OCI-LY7 (cell line): ENCODE results near the gene HCFC1. TPM values are rescaled to one million over a fixed set of nuclear protein-coding genes. Genes with fewer than 3 reads are reported as not detected.

Source experiments
- BruUV-seq: library from RNA; stranded (reverse); fragments of 400-500 nt; replicated peaks from 2 replicates; lab custom pipeline; 2021; lab: Mats Ljungman, UMichigan
- CTCF ChIA-PET: fragments of 300-600 bp; sonication (Branson Sonifier 250); formaldehyde crosslinking; loops from one replicate; lab custom pipeline; 2022; ENCODE audit warnings: antibody characterized with exemption; ENCODE audit not compliant: unreplicated experiment; lab: Charles Lee
- POLR2A ChIA-PET: fragments of 300-600 bp; sonication (Branson Sonifier 250); formaldehyde crosslinking; loops from one replicate; lab custom pipeline; 2022; ENCODE audit warnings: antibody characterized with exemption; lab: Charles Lee
- DNase-seq: peaks from one replicate; pipeline ENCODE4 v3.0.0-alpha.2; 2015; ENCODE audit warnings: low spot score
- H2AFZ ChIP-seq: fragments of 200-600 bp; sonication (generic), shearing (Covaris generic); 2 replicates; pipeline ENCODE4 v1.6.1; 2014; ENCODE audit warnings: mild to moderate bottlenecking, antibody characterized with exemption, low read length, moderate library complexity
- H3K27ac ChIP-seq: fragments of 200-600 bp; sonication (generic); 2 replicates; pipeline ENCODE4 v1.5.1; 2014; ENCODE audit warnings: mixed run types, low read depth, mild to moderate bottlenecking, moderate library complexity, low read length, inconsistent platforms; ENCODE audit not compliant: poor library complexity, severe bottlenecking
- H3K36me3 ChIP-seq: fragments of 200-600 bp; sonication (generic); 2 replicates; pipeline ENCODE4 v1.6.1; 2014; ENCODE audit warnings: mild to moderate bottlenecking, antibody characterized with exemption, low read length, moderate library complexity, mixed read lengths; ENCODE audit not compliant: insufficient read depth
- H3K4me1 ChIP-seq: fragments of 200-600 bp; sonication (generic); 2 replicates; pipeline ENCODE4 v1.5.1; 2014; ENCODE audit warnings: mild to moderate bottlenecking, low read length; ENCODE audit not compliant: insufficient read depth, poor library complexity, severe bottlenecking
- H3K4me2 ChIP-seq: fragments of 200-600 bp; sonication (generic); 2 replicates; pipeline ENCODE4 v1.6.1; 2014; ENCODE audit warnings: mild to moderate bottlenecking, low read length
- H3K4me3 ChIP-seq: fragments of 200-600 bp; sonication (generic); 2 replicates; pipeline ENCODE4 v1.5.1; 2014; ENCODE audit warnings: mild to moderate bottlenecking, low read depth, low read length; ENCODE audit not compliant: poor library complexity, severe bottlenecking
- H3K79me2 ChIP-seq: fragments of 200-600 bp; sonication (generic); 2 replicates; pipeline ENCODE4 v1.6.1; 2016; ENCODE audit warnings: low read depth, mild to moderate bottlenecking, low read length, moderate library complexity, mixed read lengths; ENCODE audit not compliant: insufficient read depth
- H3K9me2 ChIP-seq: fragments of 200-600 bp; sonication (generic); 2 replicates; pipeline ENCODE4 v1.6.1; 2016; ENCODE audit warnings: mild to moderate bottlenecking, low read length, mixed read lengths; ENCODE audit not compliant: insufficient read depth
- H3K9me3 ChIP-seq: fragments of 200-600 bp; sonication (generic); 2 replicates; pipeline ENCODE4 v1.6.1; 2014; ENCODE audit warnings: mild to moderate bottlenecking, mixed run types, low read length, mixed read lengths
- H4K20me1 ChIP-seq: fragments of 200-600 bp; sonication (generic); 2 replicates; pipeline ENCODE4 v1.6.1; 2014; ENCODE audit warnings: mild to moderate bottlenecking, antibody characterized with exemption, low read length, moderate library complexity, mixed read lengths; ENCODE audit not compliant: insufficient read depth
- EZH2phosphoT487 ChIP-seq: fragments of 200-600 bp; sonication (generic); IDR thresholded peaks from 2 replicates; pipeline ENCODE4 v1.6.1; 2018; ENCODE audit warnings: low read depth, borderline replicate concordance, mild to moderate bottlenecking, mixed run types, antibody characterized with exemption, low read length, moderate library complexity, mixed read lengths
- intact Hi-C: fragments of 100-400 bp; cut with micrococcal nuclease; formaldehyde crosslinking; loops from one replicate; pipeline ENCODE4 v1.10.0; 2022; ENCODE audit not compliant: unreplicated experiment
- total RNA-seq, 2 experiments: library from RNA; depleted of rRNA in 1 of 2; stranded (reverse); fragments of >200 nt in 1 of 2; shearing (Covaris generic) in 1 of 2; gene quantifications; 2 replicates each; pipeline ENCODE4 v1.2.3, GENCODE V29; 2014 to 2022
- TF ChIP-seq, protein P1 (sequence below): fragments of 200-600 bp; sonication (generic); conservative IDR thresholded peaks from 2 replicates; pipeline ENCODE4 v1.5.1; 2014; ENCODE audit warnings: mild to moderate bottlenecking, antibody characterized with exemption, low read length, moderate library complexity, mixed read lengths

The HCFC1 gene
- total RNA-seq, 2 experiments from 2014 or later = 64.2 to 134 TPM

DNA sequence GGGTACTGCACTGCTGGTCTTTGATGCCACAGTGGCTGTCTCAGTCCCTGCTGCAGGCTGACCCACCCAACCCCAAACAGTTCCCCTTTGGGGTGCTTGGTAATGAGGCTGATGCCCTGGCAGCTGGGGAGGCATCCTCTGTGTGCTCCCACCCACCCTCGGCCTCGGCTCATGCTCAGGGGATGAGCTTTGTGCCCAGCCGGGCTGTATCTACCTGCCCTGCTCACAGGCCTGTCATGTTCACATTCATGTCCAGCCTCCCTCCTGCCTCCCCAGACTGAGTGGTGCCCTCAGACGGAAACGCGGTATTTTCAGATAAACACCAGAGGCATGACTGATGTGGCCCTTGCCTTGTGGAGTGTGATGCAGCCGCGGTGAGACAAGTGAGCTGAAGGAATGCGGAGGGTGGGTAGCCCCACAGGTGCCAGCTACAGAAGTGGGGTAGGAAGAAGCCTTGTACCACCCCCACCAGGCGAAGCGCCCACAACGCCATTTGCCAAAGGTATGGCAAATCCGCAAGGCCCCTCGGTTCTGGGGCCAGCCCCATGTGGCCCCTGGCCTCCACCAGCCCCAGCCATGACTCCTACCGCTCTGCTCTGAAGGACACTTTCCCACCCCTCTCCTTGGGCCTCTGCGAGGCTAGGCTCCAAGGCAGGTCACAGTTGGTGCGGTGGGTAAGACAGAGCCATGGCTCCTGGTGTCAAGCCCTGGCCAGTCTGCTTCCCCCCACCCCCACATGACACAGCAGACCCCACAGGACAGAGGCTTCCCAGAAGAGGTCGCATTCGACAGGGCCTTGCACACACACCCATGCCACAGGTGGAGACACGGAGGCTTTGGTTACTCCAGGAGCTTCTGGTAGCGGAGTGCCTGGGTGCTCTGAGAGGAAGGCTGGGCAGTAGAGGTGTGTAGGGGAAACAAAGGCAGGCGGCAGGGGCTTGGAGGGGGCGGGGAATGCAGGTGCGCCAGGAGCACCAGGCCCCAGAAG is 25.4 kb downstream of the HCFC1 start:
- BruUV-seq = no TSS peak
- Histone ChIP-seq H3K27ac (no peak overlapping the region), H3K4me1 (peaks cover 16% of the 10 kb centered on the region), H2AFZ (no peak overlapping the region), H3K9me3 (no peaks in the 10 kb centered on the region), H3K4me3 (no peak overlapping the region), H3K9me2 (no peaks in the 10 kb centered on the region), H3K4me2 (no peak overlapping the region), H3K79me2 (no peaks in the 10 kb centered on the region), H3K36me3 (peaks cover 49% of the 10 kb centered on the region), H4K20me1 (no peaks in the 10 kb centered on the region)
- no peak for TF ChIP-seq EZH2phosphoT487
- TF ChIP-seq, protein P1, sequence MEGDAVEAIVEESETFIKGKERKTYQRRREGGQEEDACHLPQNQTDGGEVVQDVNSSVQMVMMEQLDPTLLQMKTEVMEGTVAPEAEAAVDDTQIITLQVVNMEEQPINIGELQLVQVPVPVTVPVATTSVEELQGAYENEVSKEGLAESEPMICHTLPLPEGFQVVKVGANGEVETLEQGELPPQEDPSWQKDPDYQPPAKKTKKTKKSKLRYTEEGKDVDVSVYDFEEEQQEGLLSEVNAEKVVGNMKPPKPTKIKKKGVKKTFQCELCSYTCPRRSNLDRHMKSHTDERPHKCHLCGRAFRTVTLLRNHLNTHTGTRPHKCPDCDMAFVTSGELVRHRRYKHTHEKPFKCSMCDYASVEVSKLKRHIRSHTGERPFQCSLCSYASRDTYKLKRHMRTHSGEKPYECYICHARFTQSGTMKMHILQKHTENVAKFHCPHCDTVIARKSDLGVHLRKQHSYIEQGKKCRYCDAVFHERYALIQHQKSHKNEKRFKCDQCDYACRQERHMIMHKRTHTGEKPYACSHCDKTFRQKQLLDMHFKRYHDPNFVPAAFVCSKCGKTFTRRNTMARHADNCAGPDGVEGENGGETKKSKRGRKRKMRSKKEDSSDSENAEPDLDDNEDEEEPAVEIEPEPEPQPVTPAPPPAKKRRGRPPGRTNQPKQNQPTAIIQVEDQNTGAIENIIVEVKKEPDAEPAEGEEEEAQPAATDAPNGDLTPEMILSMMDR = no peak
- no peak for DNase-seq
- POLR2A ChIA-PET = interaction anchor here (0.7 to 1.2 kb wide), 2 partner anchors 21 to 23 kb away, joined by 4 read pairs; no protein-coding TSS in a partner anchor
- intact Hi-C loops = no loop called here
- CTCF ChIA-PET = interaction anchor here (0.6 to 1.5 kb wide), 2 partner anchors 21 to 22 kb away, joined by 3 to 11 read pairs; no protein-coding TSS in a partner anchor

DNA sequence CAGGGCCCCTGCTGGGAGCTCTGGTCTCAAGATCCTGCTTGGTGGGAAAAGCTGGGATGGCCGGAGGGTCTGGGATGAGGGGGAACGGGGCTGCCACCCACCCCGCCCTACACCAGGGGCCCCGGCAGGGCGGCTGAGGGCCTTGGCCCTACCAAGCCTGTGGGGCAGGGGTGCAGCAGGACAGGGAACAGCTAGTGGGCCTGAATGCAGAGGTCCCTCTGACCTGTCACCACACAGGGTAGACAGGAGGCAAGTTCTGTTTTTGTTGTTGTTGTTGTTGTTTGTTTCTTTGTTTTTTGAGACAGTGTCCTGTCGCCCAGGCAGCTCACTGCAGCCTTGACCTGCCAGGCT is 26.8 kb downstream of the HCFC1 start:
- TF ChIP-seq EZH2phosphoT487 = no peak
- TF ChIP-seq, protein P1 = no peak
- intact Hi-C loops = no loop called here
- Histone ChIP-seq H2AFZ (0 out of 2 replicates have a peak overlapping the region, but pooled peaks have one; percentile 19), H3K27ac (no peak overlapping the region), H3K9me3 (no peaks in the 10 kb centered on the region), H3K4me3 (peak overlapping the region; percentile 52), H3K79me2 (no peaks in the 10 kb centered on the region), H3K36me3 (peaks cover 34% of the 10 kb centered on the region), H3K4me1 (peaks cover 16% of the 10 kb centered on the region), H4K20me1 (no peaks in the 10 kb centered on the region), H3K4me2 (peak overlapping the region; percentile 63), H3K9me2 (no peaks in the 10 kb centered on the region)
- no TSS peak for BruUV-seq
- ChIA-PET POLR2A (interaction anchor here (0.6 to 1.2 kb wide), 3 partner anchors 24 to 557 kb away, joined by 3 to 4 read pairs (median 4); no protein-coding TSS in a partner anchor), CTCF (interaction anchor here (0.7 kb wide), 1 partner anchor 23 kb away, joined by 3 read pairs; no protein-coding TSS in a partner anchor)
- DNase-seq = no peak
